Hepatocyte (in vitro differentiated cells): ENCODE measurements around the gene PFKL. TPM values are rescaled to one million over a fixed set of nuclear protein-coding genes. Genes with fewer than 3 reads are reported as not detected.

ENCODE experiments used
- DNase-seq: peaks from one replicate; pipeline ENCODE4 v3.0.0-alpha.2; 2016; ENCODE audit warnings: low spot score
- H2AFZ ChIP-seq: fragments of 200-600 bp; sonication (generic); 2 replicates; pipeline ENCODE4 v1.6.0; 2016; ENCODE audit warnings: antibody characterized with exemption, mild to moderate bottlenecking
- H3K27ac ChIP-seq: fragments of 200-600 bp; sonication (generic); 2 replicates; pipeline ENCODE4 v1.5.1; 2016; ENCODE audit warnings: mild to moderate bottlenecking
- H3K27me3 ChIP-seq: fragments of 200-600 bp; sonication (generic); 2 replicates; pipeline ENCODE4 v1.6.1; 2016
- H3K36me3 ChIP-seq: fragments of 200-600 bp; sonication (generic); replicated peaks from 2 replicates; pipeline ENCODE4 v1.5.1; 2016; ENCODE audit warnings: low read depth; ENCODE audit not compliant: insufficient read depth
- H3K4me1 ChIP-seq: fragments of 200-600 bp; sonication (generic); 2 replicates; pipeline ENCODE4 v1.5.1; 2016; ENCODE audit warnings: mild to moderate bottlenecking, moderate library complexity; ENCODE audit not compliant: insufficient read depth
- H3K4me2 ChIP-seq: fragments of 200-600 bp; sonication (generic); 2 replicates; pipeline ENCODE4 v1.6.0; 2016
- H3K4me3 ChIP-seq: fragments of 200-600 bp; sonication (generic); 2 replicates; pipeline ENCODE4 v1.5.1; 2016; ENCODE audit warnings: mild to moderate bottlenecking
- H3K79me2 ChIP-seq: fragments of 200-600 bp; sonication (generic); 2 replicates; pipeline ENCODE4 v1.6.0; 2017; ENCODE audit warnings: mild to moderate bottlenecking
- H3K9me2 ChIP-seq: fragments of 200-600 bp; sonication (generic); replicated peaks from 2 replicates; pipeline ENCODE4 v1.6.0; 2017; ENCODE audit warnings: mild to moderate bottlenecking; ENCODE audit not compliant: insufficient read depth
- H3K9me3 ChIP-seq: fragments of 200-600 bp; sonication (generic); 2 replicates; pipeline ENCODE4 v1.5.1; 2016; ENCODE audit warnings: low read depth, mild to moderate bottlenecking
- H4K20me1 ChIP-seq: fragments of 200-600 bp; sonication (generic); 2 replicates; pipeline ENCODE4 v1.6.0; 2016; ENCODE audit warnings: mild to moderate bottlenecking; ENCODE audit not compliant: insufficient read depth, poor library complexity, severe bottlenecking
- CTCF ChIP-seq: fragments of 200-600 bp; sonication (generic); IDR thresholded peaks from 2 replicates; pipeline ENCODE4 v1.5.1; 2016; ENCODE audit warnings: antibody characterized with exemption, mild to moderate bottlenecking; ENCODE audit not compliant: poor library complexity
- EZH2 ChIP-seq: fragments of 200-600 bp; sonication (generic); IDR thresholded peaks from 2 replicates; pipeline ENCODE4 v1.6.1; 2016; ENCODE audit warnings: antibody characterized with exemption, mild to moderate bottlenecking, borderline replicate concordance
- EZH2phosphoT487 ChIP-seq: fragments of 200-600 bp; sonication (generic); IDR thresholded peaks from one replicate; pipeline ENCODE4 v1.6.1; 2018; ENCODE audit warnings: antibody characterized with exemption, mild to moderate bottlenecking, low read depth, moderate library complexity; ENCODE audit not compliant: unreplicated experiment, severe bottlenecking
- WGBS: methylation state at CpG from one replicate; pipeline ENCODE4 v1.1.6; 2016; ENCODE audit warnings: low lambda C conversion rate; ENCODE audit errors: missing lambda C conversion rate; 5-methylcytosine and 5-hydroxymethylcytosine counted together
- polyA plus RNA-seq: library from polyadenylated mRNA; unstranded; fragments of >200 nt; fragmentation: Nextera tagmentation; extraction: Ambion mirVana; gene quantifications from 2 replicates; pipeline ENCODE4 v1.2.1, GENCODE V29; 2016
- total RNA-seq: library from RNA; depleted of rRNA; stranded (reverse); fragments of >200 nt; gene quantifications from 2 replicates; pipeline ENCODE4 v1.2.3, GENCODE V29; 2014

PFKL gene
- total and polyA plus RNA-seq, 2 experiments from 2014 or later: 140 to 205 TPM

DNA sequence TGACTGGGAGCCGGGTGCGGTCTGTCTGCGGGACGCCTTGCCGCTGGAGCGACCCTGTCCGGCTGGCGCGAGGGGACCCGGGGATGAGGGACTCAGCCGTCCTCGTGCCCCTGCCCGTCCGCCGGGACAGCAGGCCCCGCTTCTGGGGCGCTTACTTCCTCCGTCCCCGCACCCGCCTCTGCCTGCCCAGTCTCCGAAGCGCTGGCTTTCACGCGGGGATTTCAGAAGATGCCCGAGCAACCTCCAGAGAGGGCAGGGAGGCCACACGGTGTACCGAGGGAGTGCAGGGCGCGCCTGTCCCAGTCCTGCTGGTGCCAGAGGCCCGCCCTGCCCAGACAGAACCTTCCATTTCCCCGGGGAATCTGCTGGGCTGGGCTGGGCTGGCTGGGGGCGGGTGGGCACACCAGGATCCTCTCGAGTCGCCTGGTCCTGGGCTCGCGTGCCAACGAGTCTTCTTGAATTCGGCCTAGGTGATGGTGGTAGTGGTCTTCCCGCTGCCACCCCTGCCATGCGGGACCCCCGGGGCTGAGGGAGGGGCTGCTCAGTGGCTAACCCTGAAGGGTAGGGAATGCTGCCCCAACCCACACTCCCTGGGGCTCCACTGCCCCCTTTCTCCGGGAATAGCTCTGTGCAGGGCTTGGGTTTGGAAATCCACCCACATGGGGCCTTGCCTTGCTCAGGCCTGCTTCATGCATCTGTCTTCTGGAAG is 51.1 kb downstream of the PFKL start:
- no peak overlapping the region for H2AFZ ChIP-seq
- DNase-seq: no peak

GRCh38 chr21:44351535-44352252 is 51.8 kb downstream of the PFKL start:
- DNase-seq: no peak
- H3K4me2 ChIP-seq: no peak overlapping the region
- H3K27me3 ChIP-seq: no peaks in the 10 kb centered on the region
- no peaks in the 10 kb centered on the region for H3K79me2 ChIP-seq
- H4K20me1 ChIP-seq: no peaks in the 10 kb centered on the region
- TF ChIP-seq EZH2: no peak
- no peak for TF ChIP-seq CTCF
- TF ChIP-seq EZH2phosphoT487: no peak
- H2AFZ ChIP-seq: no peak overlapping the region
- no peak overlapping the region for H3K27ac ChIP-seq
- no peaks in the 10 kb centered on the region for H3K9me2 ChIP-seq
- no peaks in the 10 kb centered on the region for H3K36me3 ChIP-seq
- H3K4me3 ChIP-seq: no peak overlapping the region
- no peaks in the 10 kb centered on the region for H3K4me1 ChIP-seq
- whole genome bisulfite sequencing: 91% methylated on average over 18 of the region's 18 CpGs
- H3K9me3 ChIP-seq: no peaks in the 10 kb centered on the region

More for the DNA sequence above, 51.1 kb downstream of the PFKL start:
- H3K36me3 ChIP-seq: no peaks in the 10 kb centered on the region
- H3K9me2 ChIP-seq: no peaks in the 10 kb centered on the region
- no peaks in the 10 kb centered on the region for H3K9me3 ChIP-seq
- no peak overlapping the region for H3K4me2 ChIP-seq
- 92% methylated on average over 15 of the region's 42 CpGs for WGBS
- H4K20me1 ChIP-seq: no peaks in the 10 kb centered on the region
- no peaks in the 10 kb centered on the region for H3K27me3 ChIP-seq
- no peak overlapping the region for H3K4me3 ChIP-seq
- H3K79me2 ChIP-seq: no peaks in the 10 kb centered on the region
- TF ChIP-seq EZH2 (no peak), EZH2phosphoT487 (no peak), CTCF (no peak)
- H3K27ac ChIP-seq: no peak overlapping the region
- no peaks in the 10 kb centered on the region for H3K4me1 ChIP-seq

- H3K27ac ChIP-seq: no peak overlapping the region
- TF ChIP-seq EZH2 (no peak), CTCF (no peak), EZH2phosphoT487 (no peak)
- DNase-seq: no peak
- H4K20me1 ChIP-seq: no peaks in the 10 kb centered on the region
- H3K79me2 ChIP-seq: no peaks in the 10 kb centered on the region
- H3K27me3 ChIP-seq: no peaks in the 10 kb centered on the region
- H3K4me3 ChIP-seq: no peak overlapping the region
- H3K9me3 ChIP-seq: no peaks in the 10 kb centered on the region
- no peaks in the 10 kb centered on the region for H3K4me1 ChIP-seq
- no peak overlapping the region for H3K4me2 ChIP-seq
- H3K36me3 ChIP-seq: no peaks in the 10 kb centered on the region
- WGBS: 87% methylated on average over 9 of the region's 17 CpGs
- H2AFZ ChIP-seq: no peak overlapping the region
- H3K9me2 ChIP-seq: no peaks in the 10 kb centered on the region
These were observed 52.5 kb downstream of the PFKL start for GRCh38 chr21:44352253-44352860.
